HK-2 (cell line): ENCODE data around the gene PCDHB11.
"Not testable (repeated sequence)": the region's sequence is repeated elsewhere in the genome, so short reads cannot be mapped to it uniquely, and the experiment has no call there.

ENCODE experiments used
- DNase-seq: peaks from one replicate; pipeline ENCODE4 v3.0.0-alpha.2; 2018; ENCODE audit not compliant: unreplicated experiment

PCDHB11 gene

DNA sequence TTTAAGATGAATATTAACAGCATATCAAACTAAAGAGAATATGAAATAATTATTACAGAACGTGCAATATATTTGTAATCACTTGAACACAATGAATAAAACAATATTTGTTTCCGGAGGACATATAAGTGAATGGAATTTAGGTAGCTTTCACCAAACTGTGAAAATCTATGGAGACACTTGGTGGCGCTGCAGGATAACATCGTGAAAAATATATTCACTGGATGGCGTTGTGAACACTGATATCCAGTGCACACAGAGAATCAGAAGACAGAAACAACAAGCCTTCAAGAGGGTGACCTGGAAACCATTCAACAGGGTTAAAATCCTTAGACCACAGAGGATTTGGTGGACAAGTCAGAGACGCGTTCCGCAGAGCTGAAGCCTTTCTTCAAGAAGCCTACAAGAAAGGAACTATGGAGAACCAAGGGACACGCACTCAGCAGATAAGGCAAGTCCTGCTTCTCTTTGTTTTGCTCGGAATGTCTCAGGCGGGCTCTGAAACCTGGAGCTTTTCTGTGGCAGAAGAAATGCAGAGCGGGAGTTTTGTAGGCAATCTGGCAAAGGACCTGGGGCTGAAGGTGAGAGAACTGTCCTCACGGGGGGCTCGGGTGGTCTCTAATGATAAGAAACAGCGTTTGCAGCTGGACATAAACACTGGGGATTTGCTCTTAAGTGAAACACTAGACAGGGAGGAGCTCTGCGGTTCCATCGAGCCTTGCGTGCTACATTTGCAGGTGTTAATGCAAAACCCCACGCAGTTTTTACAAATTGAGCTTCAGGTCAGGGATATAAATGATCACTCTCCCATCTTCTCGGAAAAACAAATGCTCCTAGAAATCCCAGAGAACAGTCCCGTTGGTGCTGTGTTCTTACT, at the start of gene PCDHB11:
PCDHB11 (plus strand) TSS at position 269 of the 877 bp plus-strand sequence; CDS start at position 417, 148 bp downstream.
- no peak for DNase-seq

DNA sequence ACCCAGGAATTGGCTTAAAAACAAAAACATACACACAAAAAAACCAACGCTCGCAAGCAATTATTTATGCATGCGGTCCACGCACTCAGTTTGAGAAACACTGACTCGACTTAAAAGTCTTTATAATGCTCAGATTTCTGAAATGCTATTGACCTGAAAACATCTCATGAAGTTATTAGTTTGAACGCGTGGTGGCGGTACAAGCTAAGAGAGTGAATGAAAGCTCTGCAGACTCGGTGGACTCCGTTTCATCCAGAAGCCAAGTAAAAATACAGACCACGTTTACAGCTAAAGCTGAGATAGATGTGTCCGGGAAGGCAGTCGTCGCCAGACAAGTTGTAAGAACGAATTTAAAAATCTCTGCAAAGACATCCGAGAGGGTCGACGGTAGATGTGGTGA, 49.6 kb upstream of the PCDHB11 start, which contains the start of gene PCDHB6:
PCDHB6 (plus strand) TSS at position 246 of the 400 bp plus-strand sequence. CDS start 201 bp downstream, outside the sequence.
- no peak for DNase-seq

DNA sequence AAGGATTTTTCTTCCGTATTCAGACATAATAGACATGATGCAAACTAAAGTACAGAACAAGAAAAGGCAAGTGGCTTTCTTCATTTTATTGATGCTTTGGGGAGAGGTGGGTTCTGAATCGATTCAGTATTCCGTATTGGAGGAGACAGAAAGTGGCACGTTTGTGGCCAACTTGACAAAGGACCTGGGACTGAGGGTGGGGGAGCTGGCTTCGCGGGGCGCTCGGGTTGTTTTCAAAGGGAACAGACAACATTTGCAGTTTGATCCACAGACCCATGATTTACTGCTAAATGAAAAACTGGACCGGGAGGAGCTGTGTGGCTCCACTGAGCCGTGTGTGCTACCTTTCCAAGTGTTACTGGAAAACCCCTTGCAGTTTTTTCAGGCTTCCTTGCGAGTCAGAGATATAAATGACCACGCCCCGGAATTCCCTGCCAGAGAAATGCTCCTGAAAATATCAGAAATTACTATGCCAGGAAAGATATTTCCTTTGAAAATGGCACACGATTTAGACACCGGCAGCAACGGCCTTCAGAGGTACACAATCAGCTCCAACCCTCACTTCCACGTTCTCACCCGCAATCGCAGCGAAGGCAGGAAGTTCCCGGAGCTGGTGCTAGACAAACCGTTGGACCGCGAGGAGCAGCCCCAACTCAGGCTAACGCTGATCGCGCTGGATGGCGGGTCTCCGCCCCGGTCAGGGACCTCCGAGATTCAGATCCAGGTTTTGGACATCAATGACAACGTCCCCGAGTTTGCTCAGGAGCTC, 49.0 kb upstream of the PCDHB11 start:
- DNase-seq, result no peak

DNA sequence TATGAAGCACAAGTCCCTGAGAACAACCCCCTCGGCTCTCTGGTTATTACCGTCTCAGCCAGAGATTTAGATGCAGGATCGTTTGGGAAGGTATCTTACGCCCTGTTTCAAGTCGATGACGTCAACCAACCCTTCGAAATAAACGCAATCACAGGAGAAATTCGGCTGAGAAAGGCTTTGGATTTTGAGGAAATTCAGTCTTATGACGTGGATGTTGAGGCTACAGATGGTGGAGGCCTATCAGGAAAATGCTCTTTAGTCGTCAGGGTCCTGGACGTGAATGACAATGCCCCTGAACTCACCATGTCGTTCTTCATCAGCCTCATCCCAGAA, 48.5 kb upstream of the PCDHB11 start:
- DNase-seq, result no peak

DNA sequence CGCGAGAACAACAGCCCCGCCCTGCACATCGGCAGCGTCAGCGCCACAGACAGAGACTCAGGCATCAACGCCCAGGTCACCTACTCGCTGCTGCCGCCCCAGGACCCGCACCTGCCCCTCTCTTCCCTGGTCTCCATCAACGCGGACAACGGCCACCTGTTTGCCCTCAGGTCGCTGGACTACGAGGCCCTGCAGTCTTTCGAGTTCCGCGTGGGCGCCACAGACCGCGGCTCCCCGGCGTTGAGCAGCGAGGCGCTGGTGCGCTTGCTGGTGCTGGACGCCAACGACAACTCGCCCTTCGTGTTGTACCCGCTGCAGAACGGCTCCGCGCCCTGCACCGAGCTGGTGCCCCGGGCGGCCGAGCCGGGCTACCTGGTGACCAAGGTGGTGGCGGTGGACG, 47.8 kb upstream of the PCDHB11 start:
- DNase-seq, result not testable (repeated sequence)

DNA sequence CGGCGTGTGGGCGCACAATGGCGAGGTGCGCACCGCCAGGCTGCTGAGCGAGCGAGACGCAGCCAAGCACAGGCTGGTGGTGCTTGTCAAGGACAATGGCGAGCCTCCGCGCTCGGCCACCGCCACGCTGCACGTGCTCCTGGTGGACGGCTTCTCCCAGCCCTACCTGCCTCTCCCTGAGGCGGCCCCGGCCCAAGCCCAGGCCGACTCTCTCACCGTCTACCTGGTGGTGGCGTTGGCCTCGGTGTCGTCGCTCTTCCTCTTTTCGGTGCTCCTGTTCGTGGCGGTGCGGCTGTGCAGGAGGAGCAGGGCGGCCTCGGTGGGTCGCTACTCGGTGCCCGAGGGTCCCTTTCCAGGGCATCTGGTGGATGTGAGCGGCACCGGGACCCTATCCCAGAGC, 47.3 kb upstream of the PCDHB11 start:
- not testable (repeated sequence) for DNase-seq

DNA sequence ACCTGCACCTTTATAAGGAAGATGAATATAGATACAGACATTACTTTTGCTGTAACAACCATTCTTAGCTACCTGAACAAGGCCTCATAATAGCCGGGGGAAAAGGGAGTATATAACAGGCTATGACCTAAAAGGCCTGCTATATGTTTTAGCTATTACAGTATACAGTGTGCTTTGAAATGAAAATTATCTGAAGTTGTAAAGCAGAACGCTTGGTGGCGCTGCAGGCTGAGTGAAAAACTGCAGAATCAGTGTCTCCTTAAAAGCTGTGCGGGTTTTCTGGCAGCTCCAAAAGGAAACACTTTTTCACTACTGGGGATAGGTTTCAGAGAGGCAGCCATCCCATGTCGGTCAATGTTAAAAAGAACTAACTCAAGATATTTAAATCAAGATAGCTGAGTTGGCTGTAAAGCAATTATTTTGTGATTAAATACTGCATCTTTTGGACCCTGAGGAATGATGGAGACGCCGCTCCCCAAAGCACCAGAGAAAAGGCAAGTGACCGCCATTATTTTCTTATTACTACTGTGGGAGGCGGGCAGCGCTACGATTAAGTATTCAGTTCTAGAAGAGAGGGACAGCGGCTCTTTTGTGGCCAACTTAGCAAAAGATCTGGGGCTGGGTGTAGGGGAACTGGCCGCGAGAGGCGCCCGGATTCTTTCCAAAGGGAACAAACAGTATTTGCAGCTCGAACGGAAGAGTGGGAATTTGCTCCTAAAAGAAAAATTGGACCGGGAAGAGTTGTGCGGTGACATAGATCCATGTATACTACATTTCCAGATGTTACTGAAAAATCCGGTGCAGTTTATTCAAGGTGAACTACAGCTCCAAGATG, 43.7 kb upstream of the PCDHB11 start:
- DNase-seq, result no peak

DNA sequence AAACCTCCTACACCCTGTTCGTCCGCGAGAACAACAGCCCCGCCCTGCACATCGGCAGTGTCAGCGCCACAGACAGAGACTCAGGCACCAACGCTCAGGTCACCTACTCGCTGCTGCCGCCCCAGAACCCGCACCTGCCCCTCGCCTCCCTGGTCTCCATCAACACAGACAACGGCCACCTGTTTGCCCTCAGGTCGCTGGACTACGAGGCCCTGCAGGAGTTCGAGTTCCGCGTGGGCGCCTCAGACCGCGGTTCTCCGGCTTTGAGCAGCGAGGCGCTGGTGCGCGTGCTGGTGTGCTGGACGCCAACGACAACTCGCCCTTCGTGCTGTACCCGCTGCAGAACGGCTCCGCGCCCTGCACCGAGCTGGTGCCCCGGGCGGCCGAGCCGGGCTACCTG, 42.1 kb upstream of the PCDHB11 start:
- DNase-seq, result not testable (repeated sequence)

DNA sequence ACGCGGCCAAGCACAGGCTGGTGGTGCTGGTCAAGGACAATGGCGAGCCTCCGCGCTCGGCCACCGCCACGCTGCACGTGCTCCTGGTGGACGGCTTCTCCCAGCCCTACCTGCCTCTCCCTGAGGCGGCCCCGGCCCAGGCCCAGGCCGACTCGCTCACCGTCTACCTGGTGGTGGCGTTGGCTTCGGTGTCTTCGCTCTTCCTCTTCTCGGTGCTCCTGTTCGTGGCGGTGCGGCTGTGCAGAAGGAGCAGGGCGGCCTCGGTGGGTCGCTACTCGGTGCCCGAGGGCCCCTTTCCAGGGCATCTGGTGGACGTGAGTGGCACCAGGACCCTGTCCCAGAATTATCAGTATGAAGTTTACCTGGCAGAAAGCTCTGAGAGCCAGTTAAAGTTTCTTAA, 41.5 kb upstream of the PCDHB11 start:
- not testable (repeated sequence) for DNase-seq

DNA sequence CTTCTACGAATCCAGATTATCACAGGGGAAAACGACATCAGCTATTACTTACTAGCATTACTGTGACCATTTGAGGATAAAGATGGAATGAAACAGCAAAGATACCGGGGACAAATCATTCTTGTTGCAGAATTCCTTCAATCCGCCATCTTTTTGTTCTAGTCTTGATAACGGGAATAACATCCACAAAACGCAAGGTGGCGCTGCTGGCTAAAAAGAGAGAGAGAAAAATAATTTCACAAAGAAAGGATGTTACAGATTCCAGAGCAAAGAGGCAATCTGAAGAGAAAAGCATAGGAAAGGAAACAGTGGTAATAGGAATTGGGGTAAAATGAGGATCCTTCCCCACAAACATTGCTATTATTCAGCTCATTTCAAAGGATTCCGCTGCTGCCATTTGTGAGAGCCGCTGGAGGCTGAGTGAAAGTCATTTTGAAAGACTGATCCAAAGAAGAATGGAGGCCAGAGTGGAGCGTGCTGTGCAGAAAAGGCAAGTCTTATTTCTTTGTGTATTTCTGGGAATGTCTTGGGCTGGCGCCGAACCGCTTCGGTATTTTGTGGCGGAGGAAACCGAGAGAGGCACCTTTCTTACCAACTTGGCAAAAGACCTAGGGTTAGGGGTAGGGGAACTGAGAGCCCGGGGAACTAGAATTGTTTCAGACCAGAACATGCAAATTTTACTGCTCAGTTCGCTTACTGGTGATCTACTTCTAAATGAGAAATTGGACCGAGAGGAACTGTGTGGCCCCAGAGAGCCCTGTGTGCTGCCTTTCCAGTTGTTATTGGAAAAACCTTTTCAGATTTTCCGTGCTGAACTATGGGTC, 26.8 kb upstream of the PCDHB11 start, which contains the start of gene PCDHB7:
PCDHB7 (plus strand) TSS at position 264 of the 824 bp plus-strand sequence; CDS start at position 456, 192 bp downstream.
- DNase-seq, result no peak

DNA sequence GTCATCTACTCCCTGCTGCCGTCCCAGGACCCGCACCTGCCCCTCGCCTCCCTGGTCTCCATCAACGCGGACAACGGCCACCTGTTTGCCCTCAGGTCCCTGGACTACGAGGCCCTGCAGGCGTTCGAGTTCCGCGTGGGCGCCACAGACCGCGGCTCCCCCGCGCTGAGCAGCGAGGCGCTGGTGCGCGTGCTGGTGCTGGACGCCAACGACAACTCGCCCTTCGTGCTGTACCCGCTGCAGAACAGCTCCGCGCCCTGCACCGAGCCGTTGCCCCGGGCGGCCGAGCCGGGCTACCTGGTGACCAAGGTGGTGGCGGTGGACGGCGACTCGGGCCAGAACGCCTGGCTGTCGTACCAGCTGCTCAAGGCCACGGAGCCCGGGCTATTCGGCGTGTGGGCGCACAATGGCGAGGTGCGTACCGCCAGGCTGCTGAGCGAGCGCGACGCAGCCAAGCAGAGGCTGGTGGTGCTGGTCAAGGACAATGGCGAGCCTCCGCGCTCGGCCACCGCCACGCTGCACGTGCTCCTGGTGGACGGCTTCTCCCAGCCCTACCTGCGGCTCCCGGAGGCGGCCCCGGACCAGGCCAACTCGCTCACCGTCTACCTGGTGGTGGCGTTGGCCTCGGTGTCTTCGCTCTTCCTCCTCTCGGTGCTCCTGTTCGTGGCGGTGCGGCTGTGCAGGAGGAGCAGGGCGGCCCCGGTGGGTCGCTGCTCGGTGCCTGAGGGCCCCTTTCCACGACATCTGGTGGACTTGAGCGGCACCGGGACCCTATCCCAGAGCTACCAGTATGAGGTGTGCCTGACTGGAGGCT, 24.9 kb upstream of the PCDHB11 start:
- not testable (repeated sequence) for DNase-seq

DNA sequence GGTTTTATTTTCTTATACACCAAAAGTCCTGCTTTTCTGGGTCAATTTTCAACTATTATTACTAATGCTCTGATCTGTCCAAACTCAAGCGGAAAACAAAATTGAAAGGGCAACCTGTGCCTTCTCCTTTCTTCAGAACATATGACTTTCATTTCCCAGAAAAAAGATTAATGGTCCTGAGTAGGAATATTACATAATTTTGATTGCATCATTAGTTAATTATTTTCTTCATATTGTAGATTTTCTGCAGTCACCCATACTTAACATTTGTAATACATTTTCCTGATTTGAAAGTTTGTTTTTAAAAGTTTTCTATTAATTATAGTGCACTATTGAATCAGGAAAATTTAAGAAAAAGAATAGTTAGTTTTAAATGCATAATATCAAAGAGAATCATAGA, 23.5 kb upstream of the PCDHB11 start:
- no peak for DNase-seq

DNA sequence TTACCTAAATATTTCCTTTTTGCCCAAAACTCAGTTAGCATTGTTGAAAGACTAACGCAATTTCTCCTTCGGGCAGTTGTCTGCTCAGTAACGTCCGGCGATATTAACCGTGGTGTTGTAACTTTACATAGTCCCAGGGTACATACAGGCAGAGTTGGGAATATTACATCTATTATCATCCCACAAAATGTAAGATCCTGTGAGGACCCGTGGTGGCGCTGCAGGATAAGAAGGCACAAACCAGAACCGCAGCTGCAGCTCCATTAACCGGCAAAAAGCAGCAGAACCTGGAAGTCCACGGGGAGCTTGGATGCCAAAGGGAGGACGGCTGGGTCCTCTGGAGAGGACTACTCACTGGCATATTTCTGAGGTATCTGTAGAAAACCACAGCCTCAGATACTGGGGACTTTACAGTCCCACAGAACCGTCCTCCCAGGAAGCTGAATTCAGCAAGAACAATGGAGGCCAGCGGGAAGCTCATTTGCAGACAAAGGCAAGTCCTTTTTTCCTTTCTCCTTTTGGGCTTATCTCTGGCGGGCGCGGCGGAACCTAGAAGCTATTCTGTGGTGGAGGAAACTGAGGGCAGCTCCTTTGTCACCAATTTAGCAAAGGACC, 21.7 kb upstream of the PCDHB11 start, which contains the start of gene PCDHB8:
PCDHB8 (plus strand) TSS at position 214 of the 615 bp plus-strand sequence; CDS start at position 459, 245 bp downstream.
- DNase-seq, result not testable (repeated sequence)

DNA sequence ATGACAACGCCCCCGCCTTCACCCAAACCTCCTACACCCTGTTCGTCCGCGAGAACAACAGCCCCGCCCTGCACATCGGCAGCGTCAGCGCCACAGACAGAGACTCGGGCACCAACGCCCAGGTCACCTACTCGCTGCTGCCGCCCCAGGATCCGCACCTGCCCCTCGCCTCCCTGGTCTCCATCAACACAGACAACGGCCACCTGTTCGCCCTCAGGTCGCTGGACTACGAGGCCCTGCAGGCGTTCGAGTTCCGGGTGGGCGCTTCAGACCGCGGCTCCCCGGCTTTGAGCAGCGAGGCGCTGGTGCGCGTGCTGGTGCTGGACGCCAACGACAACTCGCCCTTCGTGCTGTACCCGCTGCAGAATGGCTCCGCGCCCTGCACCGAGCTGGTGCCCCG, 20.1 kb upstream of the PCDHB11 start:
- not testable (repeated sequence) for DNase-seq

DNA sequence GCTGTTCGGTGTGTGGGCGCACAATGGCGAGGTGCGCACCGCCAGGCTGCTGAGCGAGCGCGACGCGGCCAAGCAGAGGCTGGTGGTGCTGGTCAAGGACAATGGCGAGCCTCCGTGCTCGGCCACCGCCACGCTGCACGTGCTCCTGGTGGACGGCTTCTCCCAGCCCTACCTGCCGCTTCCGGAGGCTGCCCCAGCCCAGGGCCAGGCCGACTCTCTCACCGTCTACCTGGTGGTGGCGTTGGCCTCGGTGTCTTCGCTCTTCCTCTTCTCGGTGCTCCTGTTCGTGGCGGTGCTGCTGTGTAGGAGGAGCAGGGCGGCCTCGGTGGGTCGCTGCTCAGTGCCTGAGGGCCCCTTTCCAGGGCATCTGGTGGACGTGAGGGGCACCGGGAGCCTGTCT, 19.6 kb upstream of the PCDHB11 start:
- DNase-seq, result not testable (repeated sequence)

DNA sequence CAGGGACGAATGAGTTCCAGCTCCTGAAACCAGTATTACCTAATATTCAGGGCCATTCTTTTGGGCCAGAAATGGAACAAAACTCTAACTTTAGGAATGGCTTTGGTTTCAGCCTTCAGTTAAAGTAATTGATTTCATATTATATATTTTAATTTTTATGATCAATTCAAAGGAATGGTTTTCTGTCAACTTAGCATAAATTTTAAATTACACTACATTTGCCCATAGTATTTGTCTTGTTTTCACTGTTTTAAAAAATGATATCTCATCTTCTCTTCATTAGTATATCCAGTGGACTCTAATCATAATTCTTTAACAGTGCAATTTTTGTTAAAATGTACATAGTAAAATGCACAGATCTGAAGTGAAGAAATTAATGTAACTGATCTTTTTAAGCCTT, 19.1 kb upstream of the PCDHB11 start:
- DNase-seq, result no peak

DNA sequence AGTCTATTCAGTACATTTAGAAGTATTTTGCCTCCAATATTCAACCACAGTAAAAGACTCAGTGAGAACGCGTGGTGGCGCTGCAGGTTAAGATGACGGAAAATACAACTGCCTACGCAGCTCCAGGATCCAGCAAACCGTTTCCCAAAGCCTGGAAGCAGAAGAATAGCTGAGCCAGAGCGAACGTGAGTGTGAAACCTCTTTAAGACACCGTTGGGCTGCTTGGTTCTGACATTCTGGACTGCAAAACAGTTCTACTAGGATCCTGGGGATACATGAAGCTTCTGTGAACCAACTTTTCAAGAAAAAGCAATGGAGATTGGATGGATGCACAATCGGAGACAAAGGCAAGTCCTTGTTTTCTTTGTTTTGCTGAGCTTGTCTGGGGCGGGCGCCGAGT, 17.2 kb upstream of the PCDHB11 start, which contains the start of gene PCDHB16:
PCDHB16 (plus strand) TSS at position 140 of the 400 bp plus-strand sequence; CDS start at position 313, 173 bp downstream.
- no peak for DNase-seq

DNA sequence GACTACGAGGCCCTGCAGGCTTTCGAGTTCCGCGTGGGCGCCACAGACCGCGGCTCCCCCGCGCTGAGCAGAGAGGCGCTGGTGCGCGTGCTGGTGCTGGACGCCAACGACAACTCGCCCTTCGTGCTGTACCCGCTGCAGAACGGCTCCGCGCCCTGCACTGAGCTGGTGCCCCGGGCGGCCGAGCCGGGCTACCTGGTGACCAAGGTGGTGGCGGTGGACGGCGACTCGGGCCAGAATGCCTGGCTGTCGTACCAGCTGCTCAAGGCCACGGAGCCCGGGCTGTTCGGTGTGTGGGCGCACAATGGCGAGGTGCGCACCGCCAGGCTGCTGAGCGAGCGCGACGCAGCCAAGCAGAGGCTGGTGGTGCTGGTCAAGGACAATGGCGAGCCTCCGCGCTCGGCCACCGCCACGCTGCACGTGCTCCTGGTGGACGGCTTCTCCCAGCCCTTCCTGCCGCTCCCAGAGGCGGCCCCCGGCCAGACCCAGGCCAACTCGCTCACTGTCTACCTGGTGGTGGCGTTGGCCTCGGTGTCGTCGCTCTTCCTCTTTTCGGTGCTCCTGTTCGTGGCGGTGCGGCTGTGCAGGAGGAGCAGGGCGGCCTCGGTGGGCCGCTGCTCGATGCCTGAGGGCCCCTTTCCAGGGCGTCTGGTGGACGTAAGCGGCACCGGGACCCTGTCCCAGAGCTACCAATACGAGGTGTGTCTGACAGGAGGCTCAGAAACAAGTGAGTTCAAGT, 15.1 kb upstream of the PCDHB11 start:
- DNase-seq, result not testable (repeated sequence)
